ENCODE measurements around the gene FRG2B. TPM values are rescaled to one million over a fixed set of nuclear protein-coding genes. Genes with fewer than 3 reads are reported as not detected.
"Not testable (repeated sequence)": the region's sequence is repeated elsewhere in the genome, so short reads cannot be mapped to it uniquely, and the experiment has no call there.

FRG2B gene
- not detected in 3 replicates for polyA plus RNA-seq
- not detected for polyA plus RNA-seq (2011; ENCODE audit: low read depth)
- polyA plus RNA-seq (2011; cell fraction: cytosol; rRNA removed) = not detected in 2 replicates
- polyA plus RNA-seq (2011; cell fraction: nucleus; rRNA removed) = not detected in 2 replicates
- polyA plus RNA-seq (2012; ENCODE audit: low replicate concordance) = not detected in 2 replicates
- polyA minus RNA-seq = not detected in 3 replicates
- polyA minus RNA-seq (2011; cell fraction: cytosol; rRNA and poly(A)+ RNA removed) = not detected
- polyA minus RNA-seq (2011; cell fraction: nucleus; rRNA and poly(A)+ RNA removed) = not detected in 2 replicates

DNA sequence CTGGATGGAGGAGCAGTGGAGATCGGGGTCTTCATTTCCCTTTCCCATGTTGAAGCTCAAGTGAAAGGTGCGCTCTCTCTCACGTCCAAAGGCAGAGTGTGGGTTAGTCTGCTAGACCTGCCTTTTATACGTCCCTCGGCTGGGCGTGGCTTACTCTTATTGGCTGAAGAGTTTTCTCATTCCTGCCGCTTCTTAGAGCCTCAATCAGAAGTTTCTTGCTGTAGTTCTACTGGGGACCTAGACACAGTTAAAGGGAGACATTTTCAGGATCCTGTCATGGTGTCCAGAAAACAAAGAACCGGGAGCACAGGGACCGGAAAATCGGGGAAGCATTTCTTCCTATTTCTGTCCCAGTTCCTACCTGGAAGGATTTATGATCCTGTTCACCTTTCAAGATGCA, at the start of gene FRG2B:
FRG2B (minus strand) TSS at position 101 of the 400 bp plus-strand sequence; CDS start at position 48, 53 bp downstream.
- H3K36me3 ChIP-seq (ENCODE audit: control insufficient read depth in 2 of 2, extremely low read depth in 1 of 2, insufficient read depth in 2 of 2, low read length in 2 of 2); H3K9me1 ChIP-seq (ENCODE audit: control insufficient read depth, extremely low read depth, insufficient read depth, low read length); H3K79me2 ChIP-seq (ENCODE audit: control insufficient read depth, insufficient read depth, low read length); H3K9ac ChIP-seq (ENCODE audit: control insufficient read depth, extremely low read depth, insufficient read depth, low read length); H2AFZ ChIP-seq (ENCODE audit: control insufficient read depth, low read length); H3K27ac ChIP-seq (ENCODE audit: control insufficient read depth, insufficient read depth, low read length); H3K9me3 ChIP-seq (ENCODE audit: control insufficient read depth, low read depth, low read length); FAIRE-seq; DNase-seq (ENCODE audit: low read depth, low spot score); dilution Hi-C loops (cut with MboI; ENCODE audit: extremely low pct_ligation_motif_present, low sequenced_read_pairs); H3K4me2 ChIP-seq (ENCODE audit: control insufficient read depth, extremely low read depth, insufficient read depth, low read depth, low read length); H4K20me1 ChIP-seq (ENCODE audit: control insufficient read depth, extremely low read depth, insufficient read depth, low read length); H3K4me1 ChIP-seq (ENCODE audit: control insufficient read depth, extremely low read depth, insufficient read depth, low read length); H3K27me3 ChIP-seq (ENCODE audit: control insufficient read depth, extremely low read depth, insufficient read depth, low read length); H3K4me3 ChIP-seq (ENCODE audit: control insufficient read depth in 2 of 3, extremely low read depth in 1 of 3, insufficient read depth in 2 of 3, low read depth in 1 of 3, low read length in 3 of 3): not testable (repeated sequence)

- FAIRE-seq; H3K9ac ChIP-seq (ENCODE audit: control insufficient read depth, extremely low read depth, insufficient read depth, low read length); H3K9me3 ChIP-seq (ENCODE audit: control insufficient read depth, low read depth, low read length); H3K36me3 ChIP-seq (ENCODE audit: control insufficient read depth in 2 of 2, extremely low read depth in 1 of 2, insufficient read depth in 2 of 2, low read length in 2 of 2); DNase-seq (ENCODE audit: low read depth, low spot score); H3K4me1 ChIP-seq (ENCODE audit: control insufficient read depth, extremely low read depth, insufficient read depth, low read length); H3K9me1 ChIP-seq (ENCODE audit: control insufficient read depth, extremely low read depth, insufficient read depth, low read length); dilution Hi-C loops (cut with MboI; ENCODE audit: extremely low pct_ligation_motif_present, low sequenced_read_pairs); H4K20me1 ChIP-seq (ENCODE audit: control insufficient read depth, extremely low read depth, insufficient read depth, low read length); H2AFZ ChIP-seq (ENCODE audit: control insufficient read depth, low read length); H3K4me2 ChIP-seq (ENCODE audit: control insufficient read depth, extremely low read depth, insufficient read depth, low read depth, low read length); H3K27me3 ChIP-seq (ENCODE audit: control insufficient read depth, extremely low read depth, insufficient read depth, low read length); H3K27ac ChIP-seq (ENCODE audit: control insufficient read depth, insufficient read depth, low read length); H3K4me3 ChIP-seq (ENCODE audit: control insufficient read depth in 2 of 3, extremely low read depth in 1 of 3, insufficient read depth in 2 of 3, low read depth in 1 of 3, low read length in 3 of 3); H3K79me2 ChIP-seq (ENCODE audit: control insufficient read depth, insufficient read depth, low read length): not testable (repeated sequence)
These were observed 40.9 kb upstream of the FRG2B start for GRCh38 chr10:133667446-133667845.

GRCh38 chr10:133663544-133664160, 37.1 kb upstream of the FRG2B start:
- H3K36me3 ChIP-seq (ENCODE audit: control insufficient read depth in 2 of 2, extremely low read depth in 1 of 2, insufficient read depth in 2 of 2, low read length in 2 of 2); DNase-seq (ENCODE audit: low read depth, low spot score); H3K27ac ChIP-seq (ENCODE audit: control insufficient read depth, insufficient read depth, low read length); H3K27me3 ChIP-seq (ENCODE audit: control insufficient read depth, extremely low read depth, insufficient read depth, low read length); H3K4me3 ChIP-seq (ENCODE audit: control insufficient read depth in 2 of 3, extremely low read depth in 1 of 3, insufficient read depth in 2 of 3, low read depth in 1 of 3, low read length in 3 of 3); dilution Hi-C loops (cut with MboI; ENCODE audit: extremely low pct_ligation_motif_present, low sequenced_read_pairs); H3K9ac ChIP-seq (ENCODE audit: control insufficient read depth, extremely low read depth, insufficient read depth, low read length); H3K9me3 ChIP-seq (ENCODE audit: control insufficient read depth, low read depth, low read length); H2AFZ ChIP-seq (ENCODE audit: control insufficient read depth, low read length); FAIRE-seq; H3K79me2 ChIP-seq (ENCODE audit: control insufficient read depth, insufficient read depth, low read length); H3K4me2 ChIP-seq (ENCODE audit: control insufficient read depth, extremely low read depth, insufficient read depth, low read depth, low read length); H3K9me1 ChIP-seq (ENCODE audit: control insufficient read depth, extremely low read depth, insufficient read depth, low read length); H4K20me1 ChIP-seq (ENCODE audit: control insufficient read depth, extremely low read depth, insufficient read depth, low read length); H3K4me1 ChIP-seq (ENCODE audit: control insufficient read depth, extremely low read depth, insufficient read depth, low read length): not testable (repeated sequence)

DNA sequence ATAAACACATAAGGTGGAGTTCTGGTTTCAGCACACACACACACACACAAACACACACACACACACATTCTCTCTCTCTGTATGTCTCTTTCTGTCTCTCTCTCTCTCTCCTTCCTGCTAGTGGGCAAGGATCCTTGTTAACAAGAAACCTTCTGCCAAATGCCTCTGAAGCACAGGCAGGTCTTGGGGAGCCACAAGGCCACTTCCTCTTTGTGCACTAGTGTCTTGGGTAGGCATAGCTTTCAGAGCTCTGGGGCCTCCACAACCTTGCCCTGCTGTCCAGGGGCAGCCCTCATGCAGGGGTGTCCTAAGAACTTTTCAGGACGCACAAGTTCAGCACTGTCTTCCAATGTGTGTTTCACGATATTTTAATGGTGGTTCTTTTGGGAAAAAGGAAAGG, 34.5 kb upstream of the FRG2B start:
- H3K4me1 ChIP-seq (ENCODE audit: control insufficient read depth, extremely low read depth, insufficient read depth, low read length); H3K9me1 ChIP-seq (ENCODE audit: control insufficient read depth, extremely low read depth, insufficient read depth, low read length); H2AFZ ChIP-seq (ENCODE audit: control insufficient read depth, low read length); H3K79me2 ChIP-seq (ENCODE audit: control insufficient read depth, insufficient read depth, low read length); H3K27me3 ChIP-seq (ENCODE audit: control insufficient read depth, extremely low read depth, insufficient read depth, low read length); FAIRE-seq; DNase-seq (ENCODE audit: low read depth, low spot score); H3K9ac ChIP-seq (ENCODE audit: control insufficient read depth, extremely low read depth, insufficient read depth, low read length); dilution Hi-C loops (cut with MboI; ENCODE audit: extremely low pct_ligation_motif_present, low sequenced_read_pairs); H3K9me3 ChIP-seq (ENCODE audit: control insufficient read depth, low read depth, low read length); H3K27ac ChIP-seq (ENCODE audit: control insufficient read depth, insufficient read depth, low read length); H3K36me3 ChIP-seq (ENCODE audit: control insufficient read depth in 2 of 2, extremely low read depth in 1 of 2, insufficient read depth in 2 of 2, low read length in 2 of 2); H4K20me1 ChIP-seq (ENCODE audit: control insufficient read depth, extremely low read depth, insufficient read depth, low read length); H3K4me3 ChIP-seq (ENCODE audit: control insufficient read depth in 2 of 3, extremely low read depth in 1 of 3, insufficient read depth in 2 of 3, low read depth in 1 of 3, low read length in 3 of 3); H3K4me2 ChIP-seq (ENCODE audit: control insufficient read depth, extremely low read depth, insufficient read depth, low read depth, low read length): not testable (repeated sequence)

DNA sequence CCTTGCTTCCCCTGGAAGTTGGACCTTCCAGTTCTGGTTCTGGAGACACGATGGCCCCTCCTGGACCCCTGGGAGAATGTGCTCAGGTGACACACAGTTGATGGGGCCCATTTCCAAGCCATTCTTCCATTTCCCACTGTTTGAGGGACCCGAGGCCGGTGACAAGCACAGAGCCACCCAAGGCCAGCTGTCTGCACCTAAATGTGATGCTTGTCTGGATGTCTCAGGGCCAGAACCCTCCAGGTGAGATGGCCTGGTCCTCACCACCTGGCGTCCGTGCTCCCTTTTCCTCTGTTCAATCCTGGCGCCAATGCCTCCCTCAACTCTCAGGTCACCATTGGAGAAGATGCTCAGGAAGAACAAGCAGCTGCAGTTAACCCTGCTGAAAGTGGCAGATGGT, 33.9 kb upstream of the FRG2B start:
- H3K9me3 ChIP-seq (ENCODE audit: control insufficient read depth, low read depth, low read length); H2AFZ ChIP-seq (ENCODE audit: control insufficient read depth, low read length); H3K4me2 ChIP-seq (ENCODE audit: control insufficient read depth, extremely low read depth, insufficient read depth, low read depth, low read length); FAIRE-seq; H3K9ac ChIP-seq (ENCODE audit: control insufficient read depth, extremely low read depth, insufficient read depth, low read length); H3K36me3 ChIP-seq (ENCODE audit: control insufficient read depth in 2 of 2, extremely low read depth in 1 of 2, insufficient read depth in 2 of 2, low read length in 2 of 2); H4K20me1 ChIP-seq (ENCODE audit: control insufficient read depth, extremely low read depth, insufficient read depth, low read length); H3K27me3 ChIP-seq (ENCODE audit: control insufficient read depth, extremely low read depth, insufficient read depth, low read length); H3K9me1 ChIP-seq (ENCODE audit: control insufficient read depth, extremely low read depth, insufficient read depth, low read length); dilution Hi-C loops (cut with MboI; ENCODE audit: extremely low pct_ligation_motif_present, low sequenced_read_pairs); H3K4me1 ChIP-seq (ENCODE audit: control insufficient read depth, extremely low read depth, insufficient read depth, low read length); H3K4me3 ChIP-seq (ENCODE audit: control insufficient read depth in 2 of 3, extremely low read depth in 1 of 3, insufficient read depth in 2 of 3, low read depth in 1 of 3, low read length in 3 of 3); DNase-seq (ENCODE audit: low read depth, low spot score); H3K79me2 ChIP-seq (ENCODE audit: control insufficient read depth, insufficient read depth, low read length); H3K27ac ChIP-seq (ENCODE audit: control insufficient read depth, insufficient read depth, low read length): not testable (repeated sequence)
